MV-4-11 (cell line): ENCODE data around the gene CACHD1.

Experiments used
- DNase-seq: peaks from one replicate; lab custom pipeline; 2025; lab: John Stamatoyannopoulos, UW

CACHD1 gene

DNA sequence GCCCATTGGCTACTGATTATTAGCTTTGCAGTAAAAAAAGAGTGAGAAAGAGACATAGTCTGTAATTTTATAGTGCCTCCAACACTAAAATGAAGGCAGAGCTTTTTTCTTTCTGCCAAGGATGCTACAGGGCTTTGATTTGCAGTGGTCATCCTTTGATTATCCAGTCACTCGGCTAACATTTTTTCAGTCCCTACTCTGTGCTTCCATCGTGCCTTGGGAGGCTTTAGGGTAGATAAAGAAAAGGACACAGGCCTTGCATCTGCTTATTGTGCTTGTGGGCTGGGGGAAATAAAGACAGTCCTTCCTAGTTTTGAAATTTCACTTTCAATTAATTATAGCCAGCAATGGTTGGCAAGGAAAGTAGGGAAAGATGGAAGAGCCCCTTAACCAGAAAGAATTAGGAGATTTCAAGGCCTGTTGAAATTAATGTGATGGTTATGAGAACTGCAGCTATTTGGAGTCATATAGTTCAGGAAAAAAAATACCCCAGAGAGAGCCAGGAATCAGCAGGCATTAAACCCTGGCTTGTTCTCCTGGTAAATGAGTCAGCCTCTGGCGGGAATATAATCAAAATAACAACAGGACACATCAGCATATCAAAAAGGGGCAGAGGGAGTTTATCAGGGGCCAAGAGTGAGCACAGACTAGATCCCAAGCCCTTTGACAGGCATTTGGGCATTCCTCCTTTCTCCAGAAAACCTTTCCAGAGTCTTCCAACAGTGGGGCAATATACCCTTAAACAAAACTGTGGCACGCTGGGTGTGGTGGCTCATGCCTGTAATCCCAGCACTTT is 27.4 kb downstream of the CACHD1 start:
- DNase-seq, result no peak

DNA sequence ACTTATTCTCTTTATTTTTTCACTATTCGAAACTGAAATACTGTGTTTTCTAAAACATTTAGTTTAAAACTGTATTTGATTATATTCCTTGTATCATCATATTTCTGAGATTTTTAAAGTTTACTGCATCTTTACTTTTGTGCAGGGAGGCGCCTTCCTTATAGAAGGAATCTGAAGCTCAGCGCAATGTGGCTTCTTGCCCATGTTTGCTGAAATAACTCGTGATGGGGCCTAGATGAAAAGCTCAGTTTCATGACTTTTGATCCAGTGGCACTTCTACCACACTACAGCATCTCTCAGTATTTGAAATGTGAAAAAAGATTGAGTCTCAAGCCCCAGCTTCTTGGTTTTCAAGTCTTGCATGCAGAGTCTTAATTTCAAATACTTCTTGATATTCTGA is 28.4 kb downstream of the CACHD1 start:
- no peak for DNase-seq

DNA sequence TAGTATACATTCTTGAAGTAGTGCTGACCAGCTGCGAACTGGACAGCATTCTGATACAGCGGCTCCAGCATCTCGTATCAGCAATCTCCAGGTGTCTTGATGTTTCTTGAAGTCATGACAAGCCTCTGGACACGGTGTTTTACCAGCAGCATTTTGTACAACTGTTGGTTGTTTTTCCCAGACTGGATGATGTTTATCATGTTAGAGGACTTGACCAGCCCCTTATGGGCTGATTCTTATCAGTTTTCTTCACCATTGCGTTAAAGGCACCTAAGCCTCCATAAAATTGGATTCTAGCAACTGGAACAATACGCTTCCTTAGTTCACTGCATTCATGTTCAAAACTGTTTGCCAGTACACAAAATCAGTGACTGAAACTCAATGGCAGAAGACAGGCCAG is 29.1 kb downstream of the CACHD1 start:
- no peak for DNase-seq

DNA sequence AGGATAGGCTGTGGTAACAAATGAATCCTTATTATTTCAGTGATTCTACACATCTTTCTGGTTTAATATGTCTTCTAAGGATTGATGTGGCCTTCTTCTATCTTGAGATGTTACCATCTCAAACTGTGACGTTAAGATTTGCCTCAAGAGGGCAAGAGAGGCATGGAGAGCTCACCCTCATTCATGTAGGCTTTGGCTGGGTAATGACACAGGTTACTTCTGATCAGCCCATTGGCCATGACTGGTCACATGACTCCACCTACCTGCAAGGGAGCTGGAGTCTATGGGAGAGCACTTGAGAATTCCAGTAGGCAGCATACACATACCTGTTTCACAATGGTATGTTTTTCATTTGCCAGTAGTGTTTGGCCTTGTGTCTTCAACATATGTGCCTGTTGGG is 30.0 kb downstream of the CACHD1 start:
- no peak for DNase-seq

DNA sequence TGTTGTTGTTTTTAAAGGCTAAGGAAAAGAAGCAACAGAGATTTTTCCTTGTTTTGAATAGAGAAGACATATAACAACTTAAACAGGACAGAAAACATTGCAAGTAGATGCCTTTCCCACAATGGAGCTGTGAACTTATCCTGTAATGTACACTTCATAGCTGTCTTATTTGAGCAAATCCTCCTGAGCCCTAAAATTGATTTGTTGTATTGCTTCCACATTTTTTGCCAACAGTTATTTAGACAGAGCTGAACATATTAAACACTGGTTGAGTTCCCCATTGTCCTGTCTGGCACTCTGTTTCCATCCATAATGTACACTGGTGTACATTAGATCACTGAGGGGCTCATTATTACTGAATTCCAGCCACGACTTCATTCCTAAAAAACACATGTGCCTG is 32.2 kb downstream of the CACHD1 start:
- DNase-seq, result no peak

DNA sequence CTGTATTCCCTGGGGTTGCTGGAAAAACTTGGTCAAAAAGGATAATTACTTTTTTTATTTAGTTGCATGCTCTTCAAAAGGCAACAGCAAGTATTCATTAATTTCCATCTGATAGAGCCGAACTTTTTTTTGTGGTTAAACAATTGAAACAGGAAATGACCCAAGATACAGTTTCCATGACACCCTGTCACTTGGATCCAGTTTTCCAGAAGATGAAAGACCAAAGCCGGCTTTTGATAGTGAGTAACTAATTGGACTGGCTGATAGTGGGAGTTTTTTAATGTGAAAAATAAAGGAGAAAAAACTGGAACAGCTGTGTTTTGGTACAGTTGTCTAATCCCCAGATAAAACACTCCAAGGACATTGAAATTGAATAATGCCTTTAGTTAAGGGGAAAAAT is 33.0 kb downstream of the CACHD1 start:
- DNase-seq, result no peak

DNA sequence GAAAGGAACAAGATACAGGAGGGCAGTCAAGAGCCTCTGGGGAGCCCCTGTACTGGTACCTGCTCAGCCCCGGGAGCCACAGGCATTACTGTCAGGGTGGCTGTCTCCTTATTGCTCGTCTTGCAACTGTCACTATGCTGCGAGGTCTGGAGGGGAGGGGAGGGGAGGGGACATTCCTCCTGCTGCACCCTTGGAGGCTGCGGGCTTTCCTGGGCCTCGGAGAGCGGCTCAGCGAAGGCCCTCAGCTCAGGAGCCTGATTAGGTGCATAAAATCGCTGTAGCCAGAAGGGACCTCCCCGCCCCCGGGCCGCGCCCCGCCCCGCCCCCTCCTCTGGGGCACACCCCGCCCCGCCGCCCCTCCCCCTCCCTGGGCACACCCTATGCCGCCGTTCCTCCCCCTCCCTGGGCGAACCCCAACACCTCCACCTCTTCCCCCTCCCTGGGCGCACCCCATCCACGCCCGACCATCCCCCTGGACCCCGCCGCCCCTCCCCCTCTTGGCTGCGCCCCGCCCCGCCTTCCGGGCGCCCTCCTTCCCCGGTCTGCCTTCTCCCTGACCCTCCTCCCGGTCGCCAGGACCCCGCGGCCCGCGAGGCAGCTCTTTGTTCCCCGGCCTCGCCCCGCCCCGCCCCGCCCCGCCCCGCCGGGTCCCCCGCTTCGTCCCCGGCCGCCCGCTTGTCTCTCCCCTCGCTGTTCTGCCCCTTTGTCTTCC is 35.5 kb downstream of the CACHD1 start:
- DNase-seq, result no peak

DNA sequence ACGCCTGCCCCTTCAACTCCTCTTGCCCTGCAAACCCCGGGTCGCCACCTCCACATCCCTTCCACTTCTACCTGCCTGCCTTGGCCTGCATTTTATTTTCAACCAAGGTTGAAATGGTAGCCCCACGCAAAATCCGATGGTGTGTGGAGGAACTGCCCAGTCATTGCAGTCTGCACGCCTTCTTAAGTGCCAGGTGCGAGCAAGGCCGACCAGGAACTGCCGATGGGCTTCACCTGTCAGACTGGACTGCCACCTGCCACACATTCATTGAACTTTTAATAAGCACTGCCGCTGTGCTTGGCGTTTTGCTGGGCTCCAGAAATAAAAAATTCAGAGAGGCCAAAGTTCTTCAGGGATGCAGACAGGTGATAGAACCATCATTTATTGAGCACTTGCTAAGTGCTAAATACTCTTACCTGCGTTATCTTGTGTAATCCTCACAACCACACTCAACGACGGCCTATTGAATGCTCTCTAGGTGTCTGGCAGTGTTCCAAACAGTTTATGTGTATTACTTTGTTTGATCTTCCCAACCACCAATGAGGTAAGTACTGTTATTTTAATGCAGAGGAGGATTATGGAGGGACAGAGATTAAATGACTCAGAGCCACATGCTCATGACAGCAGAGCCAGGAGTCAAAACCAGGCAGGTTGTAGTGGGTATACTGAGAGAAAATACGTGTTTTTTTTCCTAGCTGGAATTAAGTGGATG is 36.2 kb downstream of the CACHD1 start:
- no peak for DNase-seq

DNA sequence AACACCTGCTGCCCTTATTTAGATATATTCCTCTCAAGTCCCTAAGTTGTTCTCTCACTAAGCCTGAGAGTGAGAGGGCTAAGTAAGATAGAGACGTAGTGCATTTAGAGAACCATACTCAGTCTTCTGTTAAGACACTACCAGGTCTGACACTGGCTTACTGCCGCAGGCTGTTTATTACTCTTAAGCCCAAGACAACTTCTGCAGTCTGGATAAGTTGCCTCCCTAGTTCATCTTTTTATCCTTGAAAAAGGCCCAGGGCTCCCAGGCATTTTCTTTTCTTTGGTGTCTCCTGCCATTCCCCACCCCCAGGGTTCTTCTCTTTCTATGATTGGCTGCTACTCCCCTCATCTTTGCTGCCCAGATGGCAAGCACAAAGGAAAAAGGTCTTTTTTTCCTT is 38.7 kb downstream of the CACHD1 start:
- no peak for DNase-seq

DNA sequence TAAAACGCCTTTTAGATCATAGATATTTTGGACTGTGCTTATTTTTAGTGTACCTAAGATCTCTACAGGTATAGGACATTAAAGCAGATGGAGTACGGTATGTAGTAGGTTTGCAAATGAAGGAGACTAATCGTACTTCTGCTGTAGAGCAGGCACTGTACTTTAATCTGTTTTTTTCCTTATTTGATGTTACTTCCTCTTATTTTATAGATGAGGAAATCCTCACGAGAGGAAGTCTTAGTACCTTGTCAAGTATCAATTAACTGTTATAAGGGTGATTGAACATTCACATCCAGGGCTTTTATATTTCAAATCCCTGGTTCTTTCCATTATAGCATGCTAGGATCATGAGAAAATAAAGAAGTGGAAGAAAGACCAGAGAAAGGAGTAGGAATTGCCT is 41.1 kb downstream of the CACHD1 start:
- peak; percentile 30 for DNase-seq

DNA sequence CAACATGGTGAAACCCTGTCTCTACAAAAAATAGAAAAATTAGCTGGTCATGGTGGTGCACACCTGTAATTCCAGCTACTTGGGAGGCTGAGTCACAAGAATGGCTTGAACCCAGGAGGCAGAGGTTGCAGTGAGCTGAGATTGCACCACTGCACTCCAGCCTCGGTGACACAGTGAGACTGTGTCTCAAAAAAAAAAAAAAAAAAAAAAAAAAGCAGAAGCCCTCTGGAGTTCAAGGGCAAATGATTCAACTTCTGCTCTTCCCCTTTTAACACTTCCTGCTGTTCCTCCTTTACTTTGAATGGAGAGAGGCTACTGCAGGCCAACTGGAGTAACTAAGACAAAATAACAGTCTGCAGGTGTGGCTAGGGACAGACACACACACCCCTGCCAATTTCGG is 42.3 kb downstream of the CACHD1 start:
- DNase-seq, result peak; percentile 77

DNA sequence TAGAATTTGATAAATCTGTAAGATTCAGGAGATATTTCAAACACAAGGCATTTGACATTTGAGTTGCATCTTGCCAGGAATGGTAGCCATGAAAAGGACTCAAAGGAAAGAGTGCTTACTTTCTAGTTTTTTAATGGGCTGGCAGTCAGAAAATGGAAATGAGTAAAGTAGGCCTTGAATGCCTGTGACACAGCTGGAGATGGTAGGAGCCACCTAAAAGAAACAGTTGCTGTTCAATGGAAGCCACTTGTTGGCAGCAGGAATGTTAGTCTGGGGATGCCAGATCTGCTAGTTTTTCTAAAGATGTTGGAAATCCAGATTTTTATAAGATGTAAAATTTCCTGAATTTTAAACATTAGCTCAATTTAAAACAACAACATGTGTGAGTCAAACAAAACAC is 43.6 kb downstream of the CACHD1 start:
- no peak for DNase-seq

DNA sequence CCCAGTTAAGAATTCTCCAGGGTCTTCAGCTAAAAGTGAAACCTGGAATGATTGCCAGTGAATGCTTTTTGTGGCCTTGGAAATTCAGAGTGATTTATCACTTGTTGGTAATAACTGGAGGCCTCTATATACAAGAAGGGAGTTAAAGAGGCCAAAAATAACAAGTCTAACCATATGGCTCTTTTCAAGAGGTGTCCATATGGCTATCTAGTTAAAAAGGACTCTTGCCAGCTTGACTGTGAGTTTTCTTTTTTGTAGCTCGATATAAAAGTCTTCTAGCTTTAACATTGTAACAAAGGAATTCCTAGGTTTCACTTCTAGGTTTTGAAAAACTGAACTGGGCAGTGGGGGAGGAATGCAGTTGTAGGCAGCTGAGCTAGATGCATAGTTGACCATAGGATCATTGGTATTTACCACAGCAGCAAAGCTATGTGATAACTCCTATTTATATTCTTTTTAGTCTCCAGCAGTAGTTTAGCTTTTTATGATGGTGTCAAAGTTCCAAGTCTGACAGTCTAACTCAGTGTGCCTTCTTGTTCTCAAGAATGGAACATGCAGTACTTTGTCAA is 44.4 kb downstream of the CACHD1 start:
- peak; percentile 73 for DNase-seq

DNA sequence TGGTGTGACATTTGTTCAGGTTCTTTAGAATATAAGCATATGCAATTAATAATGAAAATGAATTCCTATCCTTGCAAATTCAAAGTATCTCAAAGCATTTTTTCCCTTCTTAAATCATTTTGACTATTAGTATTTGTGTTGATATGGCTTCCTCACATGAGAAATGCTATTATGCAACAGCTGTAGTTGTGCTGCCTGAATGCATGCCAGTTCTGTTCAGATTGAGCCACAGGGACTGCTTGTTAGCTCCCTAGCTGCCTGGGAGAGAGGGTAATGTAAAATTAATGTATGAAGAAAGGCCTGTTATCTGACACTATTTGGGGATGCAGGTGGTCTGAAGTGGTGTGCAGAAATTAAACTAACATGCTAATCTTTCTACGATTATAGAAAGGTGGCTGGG is 45.5 kb downstream of the CACHD1 start:
- peak; percentile 19 for DNase-seq

DNA sequence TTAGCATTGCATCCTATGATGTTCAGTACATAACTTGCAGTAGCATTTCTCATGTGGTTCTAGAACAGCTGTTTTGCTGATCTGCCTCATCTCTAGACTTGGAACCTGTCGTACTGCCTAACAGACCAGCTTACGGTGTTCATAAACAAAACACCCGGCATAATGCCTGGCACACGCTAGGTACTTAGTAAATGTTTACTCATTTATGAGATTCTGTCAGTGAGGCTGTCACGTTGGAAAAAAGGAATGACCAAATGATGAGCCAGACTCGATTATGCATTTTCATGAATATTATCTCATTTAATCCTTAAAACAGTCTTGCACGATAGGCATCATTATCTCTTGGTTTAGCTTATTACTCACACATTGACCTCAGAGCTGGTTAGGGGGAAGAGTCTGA is 46.4 kb downstream of the CACHD1 start:
- no peak for DNase-seq

DNA sequence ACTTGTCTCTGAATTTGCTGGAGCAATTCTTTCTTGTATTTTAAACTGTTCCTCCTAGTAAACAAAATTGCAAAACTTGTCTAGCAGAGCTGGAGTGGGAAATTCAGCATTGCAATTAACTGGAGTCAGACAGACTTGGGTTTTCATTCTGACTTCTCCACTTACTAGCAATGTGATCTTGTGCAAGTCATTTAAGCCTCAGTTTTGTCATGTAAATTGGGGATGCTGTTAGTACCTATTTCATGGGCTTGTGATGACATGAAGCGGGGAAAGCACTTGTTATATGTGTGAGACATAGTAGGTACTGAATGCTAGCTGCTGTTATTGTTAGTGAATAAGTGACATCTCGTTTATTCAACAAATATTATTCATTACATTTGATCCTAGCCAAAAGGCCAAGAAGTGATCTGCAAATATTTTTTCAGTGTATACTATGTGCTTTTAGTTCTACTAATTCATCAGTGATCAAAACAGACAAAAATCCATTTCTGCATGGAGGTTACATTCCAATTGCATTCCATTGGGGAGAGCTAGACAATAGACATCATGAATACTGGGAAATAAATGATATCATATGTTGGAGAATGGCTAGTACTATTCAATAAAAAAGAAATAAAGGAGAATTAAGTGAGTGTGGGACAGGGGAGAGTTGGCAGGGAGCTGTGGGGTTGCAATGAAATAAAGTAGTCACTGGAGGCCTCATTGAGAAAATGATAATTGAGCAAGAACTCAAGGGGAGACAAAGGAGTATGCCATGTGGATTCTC is 47.1 kb downstream of the CACHD1 start:
- no peak for DNase-seq

DNA sequence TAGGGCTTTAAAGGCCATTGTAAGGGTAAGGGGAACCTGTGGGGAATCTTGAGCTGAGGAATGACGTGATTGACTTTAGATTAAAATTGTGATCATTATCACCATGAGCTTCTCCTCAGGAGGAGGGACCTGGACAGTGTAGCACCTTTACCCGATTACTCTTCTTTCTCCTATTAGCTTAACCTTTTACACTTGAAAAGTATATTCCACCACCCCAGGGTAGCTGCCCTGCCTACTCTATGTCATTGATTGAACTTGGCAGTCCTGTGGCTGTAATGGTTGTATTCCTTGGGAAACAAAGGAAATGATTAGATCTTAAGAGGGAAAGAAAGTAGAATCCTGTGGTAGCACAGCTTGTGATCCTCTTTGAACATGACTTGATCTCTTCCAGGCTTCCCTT is 47.7 kb downstream of the CACHD1 start:
- DNase-seq, result no peak

DNA sequence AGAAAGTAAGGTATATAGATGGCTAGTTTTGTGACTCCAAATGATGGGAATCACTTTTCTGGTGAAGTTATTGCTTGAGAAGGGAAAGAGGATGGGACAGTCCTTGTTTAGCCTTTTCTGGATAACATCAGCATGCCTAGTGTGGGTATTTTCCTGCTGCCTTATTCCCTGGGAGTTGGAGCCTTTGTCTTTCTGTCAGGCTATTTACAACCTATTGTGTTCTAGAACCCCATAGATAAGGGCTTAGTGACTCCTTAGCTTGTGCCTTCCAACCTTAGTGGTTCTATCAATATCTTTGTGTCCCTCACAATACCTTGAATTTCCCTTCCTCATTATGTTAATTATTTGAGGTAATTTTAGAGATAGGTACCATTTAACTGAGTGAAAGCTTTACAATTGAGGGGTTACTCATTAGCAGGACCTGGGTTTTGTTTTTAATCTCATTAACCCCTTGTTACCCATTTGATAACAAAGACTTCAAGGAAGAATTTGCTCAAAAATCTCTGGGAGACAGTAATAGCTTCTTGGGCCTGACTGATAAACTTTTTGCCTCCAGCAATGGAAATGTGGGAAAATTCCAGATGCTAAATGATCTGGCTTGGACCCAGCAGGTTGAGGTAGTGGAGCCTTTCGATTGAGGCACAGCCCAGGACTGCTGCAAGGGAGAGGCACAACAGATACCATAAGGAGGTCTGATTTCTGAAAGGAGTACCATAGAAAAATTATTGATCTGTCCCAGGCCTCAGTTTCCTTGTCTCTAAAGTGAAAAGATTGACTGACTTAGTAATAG is 49.0 kb downstream of the CACHD1 start:
- DNase-seq, result no peak

DNA sequence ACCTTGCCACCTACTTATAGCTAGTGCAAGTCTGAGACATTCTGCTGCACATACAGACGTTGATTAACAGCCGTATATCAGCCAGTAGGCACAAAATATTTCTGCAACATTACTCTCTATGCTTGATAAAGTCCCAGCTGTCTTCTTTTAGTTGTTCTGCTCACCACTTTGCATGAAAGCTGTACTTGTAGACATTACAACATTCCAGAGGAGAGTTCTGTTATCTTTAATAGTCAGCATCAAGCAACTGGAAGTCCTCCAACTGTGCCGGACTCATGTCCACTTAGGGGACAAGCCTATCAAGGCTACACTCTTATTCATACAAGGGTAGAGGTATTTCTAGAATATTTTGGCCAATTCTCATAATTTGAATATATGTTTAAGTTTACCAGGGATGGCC is 50.0 kb downstream of the CACHD1 start:
- no peak for DNase-seq

DNA sequence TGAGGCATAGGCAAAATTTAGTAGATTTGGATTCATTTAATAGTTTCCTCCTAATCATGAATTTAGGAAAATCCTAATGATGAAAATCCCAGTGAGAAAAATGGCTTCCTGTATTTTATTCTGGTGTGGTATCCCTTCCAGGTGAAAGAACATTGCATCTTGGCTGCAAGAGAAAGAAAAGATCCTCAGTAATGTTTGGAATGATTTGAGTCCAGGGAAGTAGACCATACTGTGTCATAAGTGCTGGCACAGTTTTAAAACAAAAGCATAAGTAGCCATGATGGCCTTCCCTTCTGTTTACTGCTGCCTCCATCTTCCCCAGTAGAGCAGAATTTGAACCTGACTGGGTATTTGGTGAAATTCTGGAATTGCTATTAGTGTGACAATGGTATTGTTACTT is 52.8 kb downstream of the CACHD1 start:
- DNase-seq, result no peak
